GM12892 (cell line): ENCODE data around the gene MRPS7.

Source experiments
- POLR2A ChIP-seq: IDR thresholded peaks from 2 replicates; pipeline ENCODE4 v1.6.1; 2011; ENCODE audit warnings: low read depth, low read length, control low read depth
- TAF1 ChIP-seq: IDR thresholded peaks from 2 replicates; pipeline ENCODE4 v1.6.1; 2011; ENCODE audit warnings: low read depth, mild to moderate bottlenecking, control low read depth, low read length, borderline replicate concordance

DNA sequence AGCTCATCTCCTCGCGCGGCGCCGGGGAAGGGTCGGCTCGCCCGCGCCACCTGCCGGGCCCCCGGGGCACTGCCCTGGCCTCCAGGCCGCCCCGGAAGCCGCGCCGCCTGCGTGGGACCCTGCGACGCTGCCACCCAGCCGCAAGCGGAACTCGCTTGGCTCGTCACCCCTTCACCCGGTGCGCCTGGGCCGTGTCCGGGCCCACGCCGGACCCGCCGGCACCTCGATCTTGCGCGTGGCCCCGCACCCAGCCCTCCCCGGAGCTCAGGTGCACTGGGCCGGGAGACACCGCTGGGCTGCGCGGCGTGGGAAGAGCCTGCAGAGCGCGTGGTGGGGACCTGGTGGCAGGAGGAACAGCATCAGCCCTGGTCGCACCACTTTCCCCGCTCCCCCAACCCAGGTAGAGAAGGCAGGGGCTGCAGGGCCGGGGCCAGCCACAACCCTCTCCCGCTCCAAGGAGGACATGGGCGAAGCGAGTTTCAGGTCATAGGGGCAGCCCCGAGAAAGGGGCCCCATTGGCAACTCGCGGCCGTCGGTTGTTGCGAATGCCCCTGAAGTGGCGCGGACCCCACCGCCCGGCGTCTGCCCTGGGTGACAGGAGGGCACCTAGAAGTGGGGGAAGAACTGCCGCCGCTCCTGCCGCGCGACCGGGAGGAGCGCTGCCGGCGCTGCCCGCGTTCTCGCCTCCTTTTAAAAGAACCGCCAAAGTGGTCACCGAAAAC, 9.7 kb downstream of the MRPS7 start:
- TF ChIP-seq TAF1 (no peak), POLR2A (peak; percentile 62; the same call in 1 of the 2 replicates)
